GM12801 (cell line): ENCODE results near the gene VNN1.

Source experiments
- CTCF ChIP-seq: IDR thresholded peaks from one replicate; pipeline ENCODE4 v1.5.1; 2011; ENCODE audit warnings: control low read depth; ENCODE audit not compliant: insufficient read length; ENCODE audit errors: extremely low read depth

Gene VNN1

DNA sequence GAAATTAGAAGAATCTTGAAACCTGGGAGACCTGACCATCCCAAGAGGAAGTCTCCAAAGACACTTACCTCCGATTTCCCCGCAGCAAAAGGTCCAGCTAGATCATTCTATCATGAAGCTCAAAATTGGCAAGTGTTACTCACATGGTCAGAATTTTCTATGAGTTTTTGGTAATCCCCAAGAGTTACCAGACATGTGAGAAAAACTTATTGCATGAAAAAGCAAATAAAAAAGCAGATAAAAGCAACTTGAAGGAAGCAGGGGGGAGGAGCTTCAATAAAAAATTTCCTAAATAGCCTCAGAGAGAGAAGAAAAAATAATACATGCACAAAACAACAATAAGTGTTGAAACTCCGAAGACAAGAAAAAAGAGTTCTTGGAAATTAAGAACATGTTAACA is 27.3 kb downstream of the VNN1 start:
- no peak for TF ChIP-seq CTCF

DNA sequence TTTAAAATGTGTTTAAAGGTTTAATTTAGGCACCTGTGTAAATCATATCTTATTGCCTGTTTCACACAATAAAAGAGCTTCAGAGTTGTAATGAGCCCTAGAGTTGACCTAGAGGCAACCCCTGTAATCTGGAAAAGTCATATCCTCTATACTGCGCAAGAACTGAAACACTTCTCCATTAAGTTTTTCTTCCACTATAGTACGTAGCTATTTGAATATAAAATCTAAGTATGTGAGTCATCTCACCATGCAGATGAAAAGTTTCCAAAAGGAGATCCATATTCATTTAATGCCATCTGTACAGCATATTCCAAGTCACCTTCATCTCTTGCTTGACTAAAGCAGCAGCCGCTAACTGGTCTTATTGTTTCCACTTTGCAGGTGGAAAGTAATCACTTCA is 28.8 kb downstream of the VNN1 start:
- TF ChIP-seq CTCF: no peak

- TF ChIP-seq CTCF: no peak
Observed at GRCh38 chr6:132684272-132684671, 29.6 kb downstream of the VNN1 start.

DNA sequence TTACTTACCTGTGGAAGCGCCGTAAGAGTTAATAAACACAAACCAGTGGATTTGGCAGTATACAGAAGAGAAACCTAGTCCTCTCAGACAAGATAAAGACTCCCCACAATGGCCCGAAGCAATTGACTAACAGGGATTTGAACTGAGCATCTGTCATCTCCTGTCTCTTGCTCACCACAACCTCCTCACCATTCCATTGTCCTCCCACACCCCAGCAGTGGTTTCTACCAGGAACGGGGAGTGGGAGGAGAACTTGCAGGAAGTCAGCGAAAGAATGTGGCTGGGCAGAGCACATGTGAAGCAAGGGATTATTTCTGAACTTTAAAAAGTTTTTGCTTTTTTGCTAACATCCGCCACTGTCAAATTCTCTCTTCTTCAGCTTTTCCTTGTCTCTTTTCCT is 30.3 kb downstream of the VNN1 start:
- no peak for TF ChIP-seq CTCF

GRCh38 chr6:132675749-132676148 is 38.1 kb downstream of the VNN1 start:
- TF ChIP-seq CTCF: no peak

DNA sequence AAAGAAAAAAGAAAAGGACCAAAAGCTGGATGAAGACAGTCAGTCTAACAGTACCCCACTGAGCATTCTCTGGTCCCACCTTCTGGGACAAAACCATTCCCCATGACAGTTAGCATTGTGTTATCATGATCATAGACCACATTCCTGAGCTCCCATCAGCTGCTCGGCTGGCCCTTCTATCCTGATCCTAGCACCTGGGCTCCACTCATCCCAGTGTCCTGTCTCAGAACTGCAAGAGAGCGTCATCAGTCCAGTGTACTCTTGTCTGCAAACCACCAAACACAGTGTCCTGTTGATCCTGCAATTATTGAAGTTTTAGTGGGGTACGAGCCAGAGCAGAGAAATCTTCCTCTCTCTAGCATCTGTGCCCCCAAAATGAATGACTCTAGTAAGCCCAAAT is 38.9 kb downstream of the VNN1 start:
- TF ChIP-seq CTCF: no peak

DNA sequence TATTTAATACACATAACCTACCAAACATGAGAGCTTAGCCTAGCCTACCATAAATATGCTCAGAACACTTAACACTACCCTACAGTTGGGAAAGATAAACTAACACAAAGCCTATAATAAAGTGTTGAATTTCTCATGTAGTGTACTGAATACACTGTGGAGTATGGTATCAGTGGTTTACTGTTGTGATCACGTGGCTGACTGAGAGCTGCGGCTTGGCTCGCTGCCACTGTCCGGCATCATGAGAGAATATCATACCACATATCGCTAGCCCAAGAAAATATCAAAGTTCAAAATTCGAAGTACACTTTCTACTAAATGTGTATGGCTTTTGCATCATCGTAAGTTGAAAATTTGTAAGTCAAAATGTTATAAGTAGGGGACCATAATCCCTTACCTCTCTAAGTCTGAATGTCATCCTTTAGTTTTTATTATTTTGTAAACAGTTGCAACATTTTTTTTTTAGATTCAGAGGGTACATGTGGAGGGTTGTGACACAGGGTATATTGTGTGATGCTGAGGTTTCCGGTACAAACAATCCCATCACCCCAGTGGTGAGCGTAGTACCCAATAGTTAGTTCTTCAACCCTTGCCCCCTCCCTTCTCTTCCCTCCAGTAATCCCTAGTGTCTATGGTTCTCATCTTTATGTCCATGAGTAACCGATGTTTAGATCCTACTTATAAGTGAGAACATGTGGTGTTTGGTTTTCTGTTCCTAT is 40.3 kb downstream of the VNN1 start:
- TF ChIP-seq CTCF: no peak
